Neural progenitor cell (in vitro differentiated cells): ENCODE results near the gene LGR6.

Experiments used
- CTCF ChIP-seq: fragments of 200-600 bp; sonication (generic); IDR thresholded peaks from 2 replicates; pipeline ENCODE4 v1.5.1; 2017; ENCODE audit warnings: antibody characterized with exemption, mild to moderate bottlenecking
- EZH2 ChIP-seq: fragments of 200-600 bp; sonication (generic); IDR thresholded peaks from 2 replicates; pipeline ENCODE4 v1.6.1; 2017; ENCODE audit warnings: antibody characterized with exemption, mild to moderate bottlenecking, moderate library complexity
- EZH2phosphoT487 ChIP-seq: fragments of 200-600 bp; sonication (generic); IDR thresholded peaks from 2 replicates; pipeline ENCODE4 v1.6.1; 2017; ENCODE audit warnings: antibody characterized with exemption

DNA sequence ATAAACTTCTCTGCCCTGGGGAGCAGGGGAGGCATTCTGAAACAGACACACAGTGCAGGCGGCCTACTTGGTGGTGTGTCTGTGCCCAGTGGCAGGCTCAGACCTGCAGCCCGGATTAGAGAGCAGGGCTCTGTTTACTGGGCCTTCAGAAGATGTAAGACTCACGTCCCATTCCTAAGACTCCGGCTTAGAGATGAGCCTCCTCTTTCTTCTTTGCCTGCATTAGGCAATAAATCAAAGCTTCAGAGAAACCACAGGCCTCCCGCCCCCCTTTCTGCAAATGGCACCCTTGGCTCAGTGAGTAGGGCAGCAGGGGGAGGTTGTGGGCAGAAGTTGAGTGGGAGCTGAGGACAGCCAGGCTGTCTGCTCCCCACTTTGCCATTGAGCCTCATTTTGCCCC, 35.8 kb downstream of the LGR6 start:
- no peak for TF ChIP-seq CTCF
- no peak for TF ChIP-seq EZH2
- TF ChIP-seq EZH2phosphoT487, result no peak
